AG09309 (cell line): ENCODE results near the gene RAX2.

Experiments
- DNase-seq: peaks from one replicate; pipeline ENCODE4 v3.0.0-alpha.2; 2010; ENCODE audit warnings: low read depth
- H3K4me3 ChIP-seq: 2 replicates; pipeline ENCODE4 v1.5.1; 2011; ENCODE audit warnings: mild to moderate bottlenecking, low read depth, low read length, moderate library complexity; ENCODE audit not compliant: control insufficient read depth
- TF ChIP-seq, protein P1 (sequence below): IDR thresholded peaks from 2 replicates; pipeline ENCODE4 v1.5.1; 2011; ENCODE audit warnings: mild to moderate bottlenecking, low read depth, low read length, inconsistent platforms; ENCODE audit not compliant: insufficient read depth, control insufficient read depth; ENCODE audit errors: missing control alignments

RAX2 gene

DNA sequence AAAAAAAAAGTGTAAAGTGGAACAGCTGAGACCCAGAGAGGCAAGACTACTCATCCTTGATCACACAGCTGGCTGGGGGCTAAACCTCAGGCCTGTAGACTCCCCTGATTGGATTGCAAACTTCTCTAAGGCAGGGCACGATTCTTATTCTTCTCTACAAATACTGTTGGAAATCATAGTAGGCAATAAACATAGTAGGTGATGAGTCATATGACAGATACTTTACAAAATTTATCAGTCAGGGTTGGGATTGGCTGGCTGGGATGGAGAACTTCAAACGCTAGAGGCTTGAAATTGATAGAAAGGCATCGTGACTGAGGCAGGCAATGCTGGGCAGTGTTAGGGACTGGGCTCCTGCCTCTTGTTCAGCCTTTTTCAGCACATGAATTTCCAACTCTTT lies 20.1 kb upstream of the RAX2 start:
- H3K4me3 ChIP-seq, result no peak overlapping the region
- TF ChIP-seq, protein P1, sequence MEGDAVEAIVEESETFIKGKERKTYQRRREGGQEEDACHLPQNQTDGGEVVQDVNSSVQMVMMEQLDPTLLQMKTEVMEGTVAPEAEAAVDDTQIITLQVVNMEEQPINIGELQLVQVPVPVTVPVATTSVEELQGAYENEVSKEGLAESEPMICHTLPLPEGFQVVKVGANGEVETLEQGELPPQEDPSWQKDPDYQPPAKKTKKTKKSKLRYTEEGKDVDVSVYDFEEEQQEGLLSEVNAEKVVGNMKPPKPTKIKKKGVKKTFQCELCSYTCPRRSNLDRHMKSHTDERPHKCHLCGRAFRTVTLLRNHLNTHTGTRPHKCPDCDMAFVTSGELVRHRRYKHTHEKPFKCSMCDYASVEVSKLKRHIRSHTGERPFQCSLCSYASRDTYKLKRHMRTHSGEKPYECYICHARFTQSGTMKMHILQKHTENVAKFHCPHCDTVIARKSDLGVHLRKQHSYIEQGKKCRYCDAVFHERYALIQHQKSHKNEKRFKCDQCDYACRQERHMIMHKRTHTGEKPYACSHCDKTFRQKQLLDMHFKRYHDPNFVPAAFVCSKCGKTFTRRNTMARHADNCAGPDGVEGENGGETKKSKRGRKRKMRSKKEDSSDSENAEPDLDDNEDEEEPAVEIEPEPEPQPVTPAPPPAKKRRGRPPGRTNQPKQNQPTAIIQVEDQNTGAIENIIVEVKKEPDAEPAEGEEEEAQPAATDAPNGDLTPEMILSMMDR, result no peak
- no peak for DNase-seq

DNA sequence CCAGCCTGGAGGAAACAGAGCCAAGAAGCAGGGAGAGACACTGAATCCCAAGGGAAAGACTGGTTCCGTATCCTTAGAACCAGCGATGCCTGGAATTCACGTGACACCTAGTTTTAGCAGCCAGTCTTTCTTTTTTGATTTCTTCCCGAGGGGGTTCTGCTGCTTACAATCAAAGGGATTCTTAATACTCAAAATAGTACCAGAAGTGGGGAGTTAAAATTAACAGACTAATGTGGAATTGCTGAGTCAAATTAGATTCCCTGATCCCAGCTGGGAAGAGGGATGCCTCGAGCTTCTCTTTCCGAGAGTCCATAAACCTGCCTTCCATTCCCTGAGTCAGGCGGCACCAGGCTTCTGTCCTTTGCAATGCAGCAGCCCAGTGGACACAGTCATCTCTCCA lies 18.9 kb upstream of the RAX2 start:
- DNase-seq, result no peak
- TF ChIP-seq, protein P1, result no peak
- H3K4me3 ChIP-seq, result no peak overlapping the region

DNA sequence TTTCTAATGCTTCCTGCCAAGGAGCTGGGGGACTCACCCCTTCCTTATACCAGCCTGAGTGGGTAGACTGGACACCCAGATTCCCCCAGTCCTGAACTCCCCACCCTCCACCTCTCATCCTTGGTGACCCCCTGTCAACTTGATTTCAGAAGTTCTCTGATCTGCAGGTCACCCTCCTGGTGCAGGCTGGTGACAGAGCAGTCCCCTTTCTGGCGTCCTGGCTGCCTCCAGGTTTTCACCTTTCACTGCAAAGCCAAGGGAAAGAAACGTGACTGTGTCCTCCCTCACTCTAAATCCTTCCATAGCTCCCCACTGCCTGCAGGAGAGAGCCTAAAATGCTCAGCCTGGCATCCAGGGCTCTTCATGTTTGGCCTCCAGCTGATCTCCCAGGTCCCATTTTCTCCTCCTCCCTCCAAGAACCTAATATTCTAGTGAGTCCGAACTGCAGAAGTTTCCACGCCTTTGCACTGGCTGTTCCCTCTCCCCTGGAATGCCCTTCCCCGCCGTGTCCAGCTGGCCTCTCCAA lies 18.2 kb upstream of the RAX2 start:
- TF ChIP-seq, protein P1, result no peak
- H3K4me3 ChIP-seq, result no peak overlapping the region
- no peak for DNase-seq

- H3K4me3 ChIP-seq, result no peak overlapping the region
- no peak for DNase-seq
- TF ChIP-seq, protein P1, result no peak
These were observed 17.2 kb upstream of the RAX2 start for GRCh38 chr19:3788996-3789778.

DNA sequence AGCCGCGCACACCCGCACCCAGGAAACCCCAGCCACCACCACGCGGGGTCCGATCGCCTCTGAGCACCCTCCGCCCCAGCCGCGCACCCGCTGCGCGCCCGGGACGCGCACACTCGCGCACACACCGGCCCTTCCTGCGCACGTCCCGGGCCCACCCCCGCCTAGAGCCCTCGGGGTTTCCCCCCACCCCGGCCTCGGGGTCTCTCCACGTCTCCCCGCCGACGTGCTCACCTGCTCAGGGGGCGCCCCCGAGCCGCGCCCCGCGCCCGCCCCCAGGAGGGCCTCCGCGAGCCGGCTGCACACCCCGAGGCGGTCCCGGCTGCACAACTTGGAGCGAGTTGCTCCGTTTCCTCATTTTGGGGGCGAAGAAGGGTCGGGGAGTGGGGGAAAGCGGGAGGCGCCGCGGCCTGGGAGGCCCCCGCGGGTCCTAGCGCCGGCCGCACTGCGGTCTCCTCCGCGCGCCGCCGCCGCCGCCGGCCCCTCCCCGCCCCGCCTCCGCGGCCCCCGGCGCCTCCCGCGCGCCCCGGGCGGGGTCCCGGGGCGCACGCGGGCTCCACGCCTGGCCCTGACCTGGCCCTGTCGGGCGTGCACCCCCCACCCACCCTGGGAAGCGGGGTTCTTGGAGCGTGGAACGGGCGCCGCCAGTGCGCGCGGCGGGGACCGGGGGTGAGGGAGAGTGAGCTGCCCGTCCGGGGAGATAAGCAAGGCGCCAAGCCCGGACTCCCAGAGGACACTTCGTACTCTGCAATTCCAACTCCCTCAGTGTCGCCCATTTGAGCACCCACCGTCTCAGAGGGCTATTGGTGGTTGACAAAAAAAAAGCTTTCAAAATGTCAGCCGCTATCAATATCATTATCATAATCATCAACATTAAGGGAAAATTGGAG lies 14.2 kb upstream of the RAX2 start, which contains the start of gene MATK:
Gene MATK (minus strand): TSS at position 444 of the 887 bp plus-strand sequence. CDS start 1,246 bp downstream, outside the sequence.
- TF ChIP-seq, protein P1, result no peak
- no peak for DNase-seq
- no peak within 1 kb of the TSS for H3K4me3 ChIP-seq

- no peak for DNase-seq
- TF ChIP-seq, protein P1, result no peak
- no peak overlapping the region for H3K4me3 ChIP-seq
These were observed 13.5 kb upstream of the RAX2 start for GRCh38 chr19:3785451-3785937.
